Anterior cingulate cortex (tissue), 58 donors: ENCODE results near the gene ATG14.
"Not testable (repeated sequence)": the region's sequence is repeated elsewhere in the genome, so short reads cannot be mapped to it uniquely, and the experiment has no call there.

Source experiments
- DNase-seq, 58 donors: peaks; one replicate each; lab custom pipeline; 2025; lab: John Stamatoyannopoulos, UW

ATG14 gene

GRCh38 chr14:55389330-55389729, 22.3 kb downstream of the ATG14 start:
- peak in 1 of 58 donors; percentile 14 for DNase-seq

DNA sequence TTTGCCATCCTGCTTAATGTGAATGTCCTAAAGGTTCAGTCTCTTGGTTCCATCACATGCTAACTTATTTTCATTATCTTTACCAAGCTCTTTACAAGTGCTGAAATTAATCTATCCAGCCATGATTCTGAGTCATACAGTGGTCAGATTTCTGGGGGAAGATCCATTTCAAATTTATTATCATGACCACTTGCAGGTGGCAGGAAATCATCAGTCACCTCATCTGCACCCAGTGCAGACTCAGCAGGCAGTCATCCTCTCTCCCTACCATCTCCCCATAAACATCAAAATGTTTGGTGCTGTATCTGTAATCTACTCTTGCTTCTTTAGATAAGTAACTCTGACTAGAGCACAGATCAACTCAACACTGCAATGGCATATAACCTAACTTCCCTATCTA, 23.5 kb downstream of the ATG14 start:
- no peak for DNase-seq

DNA sequence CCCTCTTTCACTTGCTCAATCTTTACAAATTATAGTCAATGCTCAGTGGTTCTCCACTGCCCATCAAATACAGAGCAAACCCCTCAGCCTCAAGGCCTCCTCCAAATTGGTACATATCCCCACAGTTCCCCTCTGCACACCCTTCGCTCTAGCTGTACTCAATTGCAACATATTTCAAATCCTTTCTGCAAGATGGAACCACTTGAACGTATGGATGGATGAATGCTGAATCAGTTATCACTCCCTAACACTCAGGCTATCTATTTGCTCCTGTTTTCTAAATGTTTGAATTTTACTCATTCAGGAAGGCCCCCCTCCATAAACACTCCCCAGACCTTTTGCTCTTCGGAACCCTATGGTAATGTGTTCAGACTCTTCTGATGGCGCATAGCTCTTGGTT, 24.5 kb downstream of the ATG14 start:
- DNase-seq = no peak

DNA sequence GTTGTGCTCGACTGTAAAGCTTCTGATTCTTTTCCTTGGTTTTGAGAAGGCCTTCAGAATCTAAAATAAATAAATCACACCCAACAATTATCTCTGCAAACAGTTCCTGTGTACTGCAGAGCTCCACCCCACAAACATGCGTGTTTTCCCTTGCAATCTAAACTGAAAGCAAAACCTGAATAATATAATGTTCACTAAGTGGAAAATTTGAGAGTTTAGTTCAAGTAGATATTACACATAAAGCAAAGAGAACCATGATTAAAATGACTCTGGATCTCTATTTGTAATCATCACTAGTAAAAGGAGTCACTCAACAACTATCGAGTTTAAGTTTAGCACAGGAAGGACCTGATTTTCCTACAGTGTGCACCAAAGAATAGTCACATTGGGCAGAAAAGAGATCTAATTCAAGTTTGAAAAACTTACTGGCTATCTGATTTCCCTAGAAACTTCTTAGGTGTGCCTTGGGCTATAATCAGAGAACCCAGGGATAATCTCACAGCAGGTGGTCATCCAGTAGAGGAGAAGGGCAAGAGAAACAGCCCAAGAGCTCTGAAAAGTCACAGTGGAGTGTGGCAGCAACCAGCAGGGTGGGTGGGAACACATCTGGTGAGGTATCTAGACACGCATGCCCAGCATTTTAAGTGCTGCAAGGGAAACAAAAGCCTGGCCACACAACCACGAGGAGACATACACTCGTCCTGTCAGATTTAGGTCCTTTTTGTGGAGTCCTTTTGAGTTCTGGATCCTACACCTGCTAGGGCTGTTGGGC, 25.4 kb downstream of the ATG14 start:
- DNase-seq = no peak

GRCh38 chr14:55384536-55384935, 27.1 kb downstream of the ATG14 start:
- no peak for DNase-seq

GRCh38 chr14:55383541-55384140, 28.0 kb downstream of the ATG14 start:
- DNase-seq = peak in 10 of 58 donors; percentile 2 to 33 (median 7)

GRCh38 chr14:55383056-55383466, 28.6 kb downstream of the ATG14 start:
- not testable (repeated sequence) for DNase-seq

DNA sequence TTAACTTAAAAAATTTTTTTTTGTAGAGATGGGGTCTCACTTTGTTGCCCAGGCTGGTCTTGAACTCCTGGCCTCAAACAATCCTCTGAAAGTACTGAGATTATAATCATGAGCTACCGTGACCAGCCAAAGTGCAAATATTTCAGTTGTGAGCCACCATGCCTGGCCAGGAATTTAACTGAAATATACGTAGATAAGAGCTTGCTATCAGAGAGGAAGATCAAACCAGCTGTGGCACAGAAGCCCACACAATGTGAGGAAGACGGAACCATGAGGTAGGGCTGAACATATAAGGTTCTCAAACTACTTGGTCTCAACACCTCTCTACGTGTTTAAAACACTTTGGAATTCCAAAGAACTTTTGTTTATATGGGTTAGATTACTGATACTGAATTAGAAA, 29.1 kb downstream of the ATG14 start:
- DNase-seq = no peak

DNA sequence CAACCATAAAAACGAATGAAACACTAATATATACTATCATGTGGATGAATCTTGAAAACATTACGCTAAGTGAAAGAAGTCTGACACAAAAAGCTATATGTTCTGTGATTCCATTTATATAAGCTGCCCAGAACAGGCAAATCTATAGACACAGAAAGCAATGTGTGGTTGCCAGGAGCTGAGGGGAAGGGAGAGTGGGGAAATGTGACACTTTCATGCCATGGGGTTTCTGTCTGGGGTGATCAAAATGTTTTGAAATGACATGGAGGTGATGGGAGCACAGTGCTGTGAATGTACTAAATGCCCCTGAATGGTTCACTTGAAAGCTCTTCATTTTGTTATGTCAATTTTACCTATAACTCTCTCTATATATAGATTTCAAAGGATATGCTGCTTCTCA, 30.1 kb downstream of the ATG14 start:
- no peak for DNase-seq

- DNase-seq = no peak
Observed at GRCh38 chr14:55381040-55381439, 30.6 kb downstream of the ATG14 start.

GRCh38 chr14:55377236-55377635, 34.4 kb downstream of the ATG14 start:
- no peak for DNase-seq

- no peak for DNase-seq
Observed at GRCh38 chr14:55374771-55375170, 36.9 kb downstream of the ATG14 start.

DNA sequence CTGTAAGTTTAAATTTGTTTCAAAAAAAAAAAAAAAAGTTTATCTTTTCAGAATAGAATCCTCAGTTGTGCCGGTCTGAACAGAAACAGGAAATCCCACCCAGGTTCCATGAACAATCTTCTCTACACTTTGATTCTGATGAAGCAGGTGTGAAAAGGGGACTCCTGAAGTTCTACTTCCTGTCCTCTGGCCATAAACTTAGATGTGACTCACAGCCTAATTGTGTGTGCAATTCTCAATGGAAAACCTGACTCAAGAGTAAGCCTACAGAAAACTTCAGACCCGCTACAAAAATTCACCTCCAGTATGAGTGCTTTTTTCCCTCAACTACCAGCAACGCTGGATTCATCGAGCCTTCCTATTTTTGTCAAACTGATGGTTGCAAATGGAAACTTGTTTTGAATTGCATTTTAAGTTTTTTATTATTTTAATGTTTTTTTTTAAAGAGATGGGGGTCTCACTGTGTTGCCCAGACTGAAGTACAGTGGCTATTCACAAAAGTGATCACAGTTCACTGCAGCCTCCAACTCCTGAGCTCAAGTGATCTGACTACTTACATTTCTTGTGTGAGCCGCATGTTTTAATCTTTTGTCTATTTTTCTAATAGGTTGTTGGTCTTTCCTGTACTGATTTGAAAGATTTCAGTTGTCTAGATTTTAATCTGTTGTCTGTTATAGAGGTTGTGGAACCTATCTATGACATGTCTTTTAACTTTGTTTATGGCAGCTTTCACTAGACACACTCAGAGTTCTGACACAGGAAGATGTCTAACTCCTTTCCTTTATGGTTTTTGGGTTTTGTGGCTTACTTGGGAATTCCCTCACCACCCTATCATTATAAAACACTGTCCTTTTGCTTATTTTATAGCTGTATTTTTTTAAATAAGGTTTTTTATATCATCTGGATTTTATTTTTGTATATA, 37.6 kb downstream of the ATG14 start:
- no peak for DNase-seq

- DNase-seq = no peak
Observed at GRCh38 chr14:55372825-55373224, 38.8 kb downstream of the ATG14 start.

- no peak for DNase-seq
Observed at GRCh38 chr14:55372423-55372822, 39.2 kb downstream of the ATG14 start.

- DNase-seq = no peak
Observed at GRCh38 chr14:55370883-55371455, 40.7 kb downstream of the ATG14 start.

GRCh38 chr14:55366271-55366670, 45.4 kb downstream of the ATG14 start:
- no peak for DNase-seq

GRCh38 chr14:55361190-55361589, 50.4 kb downstream of the ATG14 start:
- no peak for DNase-seq

DNA sequence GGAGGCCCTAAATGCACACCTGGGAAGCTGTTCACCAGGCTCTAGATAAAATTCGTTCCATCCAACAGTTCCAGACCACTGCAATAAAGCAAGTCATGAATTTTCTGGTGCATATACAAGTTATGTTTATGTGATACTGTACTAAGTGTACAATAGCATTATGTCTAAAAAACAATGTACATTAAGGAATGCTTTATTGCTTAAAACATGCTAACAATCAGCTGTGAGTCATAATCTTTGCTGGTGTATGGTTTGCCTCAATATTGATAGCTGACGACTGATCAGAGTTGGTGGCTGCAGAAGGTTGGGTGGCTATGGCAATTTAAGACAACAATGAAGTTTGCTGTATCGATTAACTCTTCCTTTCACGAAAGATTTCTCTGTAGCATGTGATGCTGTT, 52.3 kb downstream of the ATG14 start:
- no peak for DNase-seq

DNA sequence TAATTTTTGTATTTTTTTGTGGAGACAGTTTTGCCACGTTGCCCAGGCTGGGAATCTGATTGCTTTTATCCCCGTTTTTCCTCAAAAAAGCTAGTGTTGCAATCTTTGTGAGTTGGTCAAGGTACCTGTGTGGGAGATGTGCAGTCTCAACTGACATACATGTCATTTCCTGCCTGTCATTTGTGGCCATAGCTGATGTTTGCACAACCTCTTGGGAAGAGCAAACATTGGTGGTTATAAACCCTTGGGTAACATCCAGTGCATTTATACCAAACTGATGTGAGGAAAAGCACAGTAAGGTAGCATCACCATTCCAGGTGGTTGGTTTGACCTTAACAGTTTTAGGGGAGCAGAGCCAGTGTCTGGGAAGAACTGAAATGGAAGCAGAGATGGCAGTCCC, 54.7 kb downstream of the ATG14 start:
- no peak for DNase-seq

- no peak for DNase-seq
Observed at GRCh38 chr14:55355922-55356321, 55.7 kb downstream of the ATG14 start.
